ENCODE measurements around the gene ZNF473.
A peak's percentile ranks its signal among the peaks of the same experiment; 100 is the strongest.

ZNF473 gene

DNA sequence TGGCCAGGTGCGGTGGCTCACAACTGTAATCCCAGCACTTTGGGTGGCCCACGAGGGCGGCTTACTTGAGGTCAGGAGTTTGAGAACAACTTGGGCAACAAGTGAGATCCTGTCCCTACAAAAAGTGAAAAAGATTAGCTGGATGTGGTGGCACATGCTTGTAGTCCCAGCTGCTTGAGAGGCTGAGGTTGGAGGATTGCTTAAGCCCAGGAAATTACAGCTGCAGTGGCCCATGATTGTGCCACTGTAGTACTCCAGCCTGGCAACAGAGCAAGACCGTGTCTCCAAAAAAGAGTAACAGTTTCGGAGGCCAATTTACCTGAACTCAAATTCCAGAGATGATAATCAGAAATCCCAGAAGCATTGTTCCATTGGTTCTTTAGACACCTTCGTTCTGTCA lies 4.4 kb downstream of the ZNF473 start:
- H3K4me3 ChIP-seq (ENCODE audit: low read depth, low read length) = no peak overlapping the region
- TF ChIP-seq, protein P1, sequence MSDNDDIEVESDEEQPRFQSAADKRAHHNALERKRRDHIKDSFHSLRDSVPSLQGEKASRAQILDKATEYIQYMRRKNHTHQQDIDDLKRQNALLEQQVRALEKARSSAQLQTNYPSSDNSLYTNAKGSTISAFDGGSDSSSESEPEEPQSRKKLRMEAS (IDR thresholded peaks at IDR 0.05; ENCODE audit: low read depth, low read length) = 0 out of 2 replicates have a peak, but pooled peaks have one; percentile 12
- TF ChIP-seq, protein P2, sequence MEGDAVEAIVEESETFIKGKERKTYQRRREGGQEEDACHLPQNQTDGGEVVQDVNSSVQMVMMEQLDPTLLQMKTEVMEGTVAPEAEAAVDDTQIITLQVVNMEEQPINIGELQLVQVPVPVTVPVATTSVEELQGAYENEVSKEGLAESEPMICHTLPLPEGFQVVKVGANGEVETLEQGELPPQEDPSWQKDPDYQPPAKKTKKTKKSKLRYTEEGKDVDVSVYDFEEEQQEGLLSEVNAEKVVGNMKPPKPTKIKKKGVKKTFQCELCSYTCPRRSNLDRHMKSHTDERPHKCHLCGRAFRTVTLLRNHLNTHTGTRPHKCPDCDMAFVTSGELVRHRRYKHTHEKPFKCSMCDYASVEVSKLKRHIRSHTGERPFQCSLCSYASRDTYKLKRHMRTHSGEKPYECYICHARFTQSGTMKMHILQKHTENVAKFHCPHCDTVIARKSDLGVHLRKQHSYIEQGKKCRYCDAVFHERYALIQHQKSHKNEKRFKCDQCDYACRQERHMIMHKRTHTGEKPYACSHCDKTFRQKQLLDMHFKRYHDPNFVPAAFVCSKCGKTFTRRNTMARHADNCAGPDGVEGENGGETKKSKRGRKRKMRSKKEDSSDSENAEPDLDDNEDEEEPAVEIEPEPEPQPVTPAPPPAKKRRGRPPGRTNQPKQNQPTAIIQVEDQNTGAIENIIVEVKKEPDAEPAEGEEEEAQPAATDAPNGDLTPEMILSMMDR (IDR thresholded peaks at IDR 0.05; ENCODE audit: low read depth, low read length) = no peak
- peak; percentile 58 for DNase-seq (ENCODE audit: low read depth)

DNA sequence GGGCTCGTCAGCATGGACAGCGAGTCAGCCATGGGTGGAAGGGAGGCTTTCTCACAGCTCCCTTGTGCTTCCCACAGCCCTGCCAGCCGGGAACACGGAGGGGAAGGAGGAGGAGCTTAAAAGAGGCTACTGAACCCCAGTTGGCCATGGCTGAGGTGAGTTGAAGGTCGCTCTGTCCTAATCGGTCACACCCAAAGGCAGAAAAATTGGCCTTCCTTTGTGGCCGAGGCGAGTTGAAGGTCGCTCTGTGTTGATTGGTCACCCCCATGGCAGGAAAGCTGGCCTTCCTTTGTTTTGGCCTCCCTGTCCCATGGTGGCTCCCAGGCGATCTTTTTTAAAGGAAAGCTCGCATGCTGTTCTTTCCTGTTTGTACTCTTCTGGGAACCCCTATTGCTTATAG lies 5.1 kb downstream of the ZNF473 start:
- DNase-seq (ENCODE audit: low read depth) = no peak
- TF ChIP-seq, protein P1 (IDR thresholded peaks at IDR 0.05; ENCODE audit: low read depth, low read length) = no peak
- TF ChIP-seq POLR2A (IDR thresholded peaks at IDR 0.05; ENCODE audit: extremely low read depth, insufficient read length) (no peak), MYC (IDR thresholded peaks at IDR 0.05; ENCODE audit: low read depth, low read length) (no peak)
- TF ChIP-seq, protein P2 (IDR thresholded peaks at IDR 0.05; ENCODE audit: low read depth, low read length) = no peak
- H3K4me3 ChIP-seq (ENCODE audit: low read depth, low read length) = no peak overlapping the region

DNA sequence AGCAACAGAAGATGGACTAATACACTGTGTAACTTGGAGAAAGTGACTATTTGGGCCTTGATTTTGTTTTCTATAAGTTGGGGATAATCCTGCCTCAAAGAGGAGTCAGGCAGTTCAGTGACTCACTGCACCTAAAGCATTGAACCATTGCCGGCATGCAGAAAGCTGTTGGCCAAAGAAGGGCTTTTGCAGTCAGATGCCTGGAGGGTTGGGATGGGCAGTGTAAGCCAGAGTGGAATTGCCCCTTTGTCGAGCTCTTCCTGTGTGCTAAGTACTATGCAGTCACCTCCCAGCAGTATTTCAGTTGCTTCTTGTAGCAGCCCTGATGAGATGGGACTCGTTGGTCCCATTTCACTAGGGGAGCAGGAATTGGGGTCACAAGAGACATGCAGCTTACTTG lies 11.1 kb downstream of the ZNF473 start:
- no peak for DNase-seq (ENCODE audit: low read depth)
- TF ChIP-seq, protein P1 (IDR thresholded peaks at IDR 0.05; ENCODE audit: low read depth, low read length) = no peak
- TF ChIP-seq, protein P2 (IDR thresholded peaks at IDR 0.05; ENCODE audit: low read depth, low read length) = no peak
- TF ChIP-seq MYC (IDR thresholded peaks at IDR 0.05; ENCODE audit: low read depth, low read length) = no peak
- no peak for TF ChIP-seq POLR2A (IDR thresholded peaks at IDR 0.05; ENCODE audit: extremely low read depth, insufficient read length)
- no peak overlapping the region for H3K4me3 ChIP-seq (ENCODE audit: low read depth, low read length)

DNA sequence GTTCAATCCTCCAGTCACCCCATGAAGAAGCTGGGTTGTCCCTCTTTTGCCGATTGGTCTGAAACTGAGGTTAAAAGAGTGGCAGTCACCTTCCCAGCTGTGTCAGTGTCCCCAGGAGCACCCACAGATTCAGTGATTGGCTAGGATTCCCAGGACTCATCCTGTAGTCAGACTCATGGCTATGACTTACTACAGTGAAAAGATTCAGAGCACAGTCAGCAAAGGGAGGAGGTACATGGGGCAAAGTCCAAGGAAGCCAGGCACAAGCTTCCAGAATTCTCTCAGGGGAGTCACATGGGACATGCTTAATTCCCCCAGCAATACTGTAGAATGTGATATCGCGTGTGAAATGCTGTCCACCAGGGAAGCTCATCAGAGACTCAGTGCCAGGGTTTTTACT lies 14.2 kb downstream of the ZNF473 start:
- TF ChIP-seq, protein P2 (IDR thresholded peaks at IDR 0.05; ENCODE audit: low read depth, low read length) = no peak
- TF ChIP-seq, protein P1 (IDR thresholded peaks at IDR 0.05; ENCODE audit: low read depth, low read length) = no peak
- TF ChIP-seq POLR2A (IDR thresholded peaks at IDR 0.05; ENCODE audit: extremely low read depth, insufficient read length) = no peak
- TF ChIP-seq MYC (IDR thresholded peaks at IDR 0.05; ENCODE audit: low read depth, low read length) = no peak
- no peak overlapping the region for H3K4me3 ChIP-seq (ENCODE audit: low read depth, low read length)
- no peak for DNase-seq (ENCODE audit: low read depth)

DNA sequence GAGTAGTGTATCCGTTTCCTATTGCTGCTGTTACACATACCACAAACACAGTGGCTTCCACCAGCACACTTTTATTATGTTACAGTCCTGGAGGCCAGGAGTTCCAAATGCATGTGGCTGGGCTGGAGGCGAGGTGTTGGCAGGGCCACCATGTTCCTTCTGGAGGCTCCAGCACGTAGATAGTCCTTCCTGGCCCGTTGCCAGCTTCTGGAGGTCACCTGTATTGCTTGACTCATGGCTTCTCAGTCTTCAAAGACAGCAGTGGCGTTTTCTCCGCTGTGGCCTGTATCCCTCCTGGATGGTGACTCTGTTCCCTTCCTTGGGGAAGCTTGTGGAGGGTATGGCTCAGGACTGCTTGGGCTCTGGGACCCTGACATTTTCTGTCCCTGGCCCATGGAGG lies 15.2 kb downstream of the ZNF473 start:
- no peak for TF ChIP-seq POLR2A (IDR thresholded peaks at IDR 0.05; ENCODE audit: extremely low read depth, insufficient read length)
- TF ChIP-seq, protein P1 (IDR thresholded peaks at IDR 0.05; ENCODE audit: low read depth, low read length) = no peak
- TF ChIP-seq, protein P2 (IDR thresholded peaks at IDR 0.05; ENCODE audit: low read depth, low read length) = no peak
- no peak for TF ChIP-seq MYC (IDR thresholded peaks at IDR 0.05; ENCODE audit: low read depth, low read length)
- DNase-seq (ENCODE audit: low read depth) = no peak
- H3K4me3 ChIP-seq (ENCODE audit: low read depth, low read length) = no peak overlapping the region

Measured in NB4 (cell line).